GM18909 (cell line): ENCODE results near the gene ZYX.
A peak's percentile ranks its signal among the peaks of the same experiment; 100 is the strongest.

ENCODE experiments used
- ATAC-seq: cut with Tn5 transposase; IDR thresholded peaks from one replicate; pipeline ENCODE4 v1.9.1; 2021; ENCODE audit warnings: mild to moderate bottlenecking; ENCODE audit not compliant: unreplicated experiment, poor library complexity

ZYX gene

DNA sequence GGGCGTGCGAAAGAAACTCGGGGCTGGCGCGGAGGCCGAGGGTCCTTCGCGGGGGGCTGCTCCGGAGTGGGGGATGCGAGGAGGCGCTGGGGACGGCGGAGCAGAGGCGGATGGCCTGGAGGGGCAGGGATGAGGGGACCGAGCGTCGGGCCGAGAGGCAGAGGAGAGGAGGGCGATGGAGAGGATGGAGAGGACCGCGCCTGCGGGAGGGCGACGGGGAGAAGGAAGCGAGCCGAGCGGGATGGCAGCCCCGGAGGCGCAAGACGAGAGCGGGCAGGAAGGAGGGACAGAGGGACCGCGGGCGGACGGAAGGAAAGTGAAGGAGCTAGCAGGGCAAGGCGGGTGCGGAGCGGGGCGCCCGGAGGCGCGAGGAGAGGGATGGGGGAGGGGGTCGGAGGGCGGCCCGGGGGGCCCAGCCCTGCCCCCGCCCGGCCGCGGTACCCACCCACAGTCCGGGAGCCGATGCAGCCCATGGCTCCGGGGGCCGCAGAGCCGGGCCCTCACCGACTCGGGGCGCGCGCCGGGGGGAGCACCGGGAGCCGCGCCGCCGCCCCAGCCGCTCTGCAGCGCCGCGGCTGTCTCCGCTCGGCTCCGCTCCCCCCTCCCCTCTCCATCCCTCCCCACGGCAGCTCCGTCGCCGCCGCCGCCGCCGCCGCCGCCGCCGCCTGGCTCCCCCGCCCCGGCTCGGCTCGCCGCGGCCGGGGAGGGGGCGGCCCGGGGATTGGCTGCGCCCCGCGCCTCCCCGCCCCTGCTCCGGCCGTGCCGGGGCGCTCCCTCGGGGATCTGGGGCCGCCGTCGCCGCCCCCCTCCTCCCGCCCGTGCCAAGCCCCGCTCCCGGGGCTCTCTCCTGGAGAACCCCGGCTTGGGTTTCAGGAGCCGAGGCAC lies 18.8 kb upstream of the ZYX start, which contains the start of gene FAM131B:
Gene FAM131B, minus strand, starts transcription at position 583 of the 885 bp plus-strand sequence. Its CDS starts 110 bp downstream, at position 473.
- ATAC-seq: peak; percentile 42

DNA sequence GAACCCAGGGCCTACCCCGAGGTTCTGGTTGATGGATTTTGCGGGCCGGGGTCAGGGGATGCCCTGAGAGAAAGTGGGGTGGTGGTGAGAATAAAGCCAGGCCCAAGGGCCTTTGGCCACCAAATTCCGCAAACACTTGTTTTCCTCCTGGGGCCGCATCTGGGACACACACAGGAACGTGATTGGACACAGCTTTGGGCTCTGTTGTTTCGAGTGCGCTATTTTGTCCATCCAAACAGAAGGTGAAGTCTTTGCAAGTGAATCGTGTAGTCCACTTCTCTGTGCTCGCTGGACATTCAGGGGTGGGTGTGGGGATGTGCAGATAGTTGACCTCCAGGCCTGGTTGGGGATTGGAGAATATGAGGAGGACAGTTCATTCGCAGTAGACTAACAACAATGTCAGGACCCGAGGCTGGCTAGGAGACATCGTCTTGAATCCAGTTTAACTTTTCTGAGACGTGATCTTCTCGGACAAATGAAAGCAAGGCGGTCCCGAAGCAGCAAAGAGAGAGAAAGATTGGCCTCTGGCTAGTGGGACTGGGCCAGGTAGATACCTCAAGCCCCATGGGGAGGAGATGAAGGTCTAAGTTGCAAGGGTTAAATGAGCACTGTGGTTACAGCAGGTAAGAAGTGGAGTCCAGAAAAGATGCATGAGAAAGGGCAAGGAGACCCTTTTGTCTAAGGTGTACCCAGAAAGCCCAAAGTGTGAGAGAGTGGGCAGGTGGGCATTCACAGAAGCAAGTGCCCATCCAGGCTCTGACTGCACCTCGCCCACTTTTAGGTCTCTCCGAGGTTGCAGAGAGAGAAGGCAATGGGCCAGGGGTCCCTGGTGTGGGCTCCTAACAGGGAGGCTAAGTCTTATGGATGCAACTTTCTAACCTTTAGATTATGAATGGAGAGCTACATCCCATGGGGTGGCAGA lies 17.9 kb upstream of the ZYX start:
- no peak for ATAC-seq

DNA sequence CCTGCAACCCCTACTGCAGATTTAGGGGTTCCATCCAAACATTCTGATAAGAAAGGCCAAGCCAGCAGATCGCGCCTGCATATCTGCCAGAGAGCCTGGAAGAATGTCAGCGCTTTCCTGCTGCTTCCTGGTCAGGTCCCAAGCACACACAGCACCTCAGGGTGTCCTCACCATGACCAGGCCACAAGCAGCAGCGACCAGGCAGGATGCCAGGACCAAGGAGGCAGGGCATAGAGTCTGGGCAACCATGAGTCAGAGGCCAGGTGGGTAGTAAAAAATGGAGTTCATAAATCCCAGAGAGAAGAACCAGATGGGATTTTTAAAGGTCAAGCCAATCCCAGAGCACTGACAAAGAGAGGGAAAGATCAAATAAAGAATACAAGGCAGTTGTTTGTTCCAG lies 13.2 kb upstream of the ZYX start:
- ATAC-seq: no peak

DNA sequence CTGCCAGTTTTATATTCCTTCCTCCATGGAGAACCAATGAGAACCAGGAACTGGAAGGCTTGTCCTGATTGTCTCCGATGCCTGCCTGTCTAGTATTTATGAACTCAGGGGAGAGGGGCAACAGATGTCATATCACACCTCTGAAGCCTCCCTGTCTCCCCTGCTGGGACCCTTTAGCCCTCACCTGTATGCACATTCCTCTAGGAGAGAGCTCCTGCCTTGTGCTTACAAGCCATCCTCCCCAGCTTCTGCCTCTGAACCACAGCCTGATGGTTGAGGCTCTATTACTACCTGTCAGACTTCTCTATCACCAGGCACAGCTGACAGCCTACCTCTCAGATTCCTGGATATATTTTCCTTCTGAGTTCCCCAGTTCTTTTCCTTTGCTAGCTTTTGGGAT lies 12.8 kb upstream of the ZYX start:
- ATAC-seq: no peak

DNA sequence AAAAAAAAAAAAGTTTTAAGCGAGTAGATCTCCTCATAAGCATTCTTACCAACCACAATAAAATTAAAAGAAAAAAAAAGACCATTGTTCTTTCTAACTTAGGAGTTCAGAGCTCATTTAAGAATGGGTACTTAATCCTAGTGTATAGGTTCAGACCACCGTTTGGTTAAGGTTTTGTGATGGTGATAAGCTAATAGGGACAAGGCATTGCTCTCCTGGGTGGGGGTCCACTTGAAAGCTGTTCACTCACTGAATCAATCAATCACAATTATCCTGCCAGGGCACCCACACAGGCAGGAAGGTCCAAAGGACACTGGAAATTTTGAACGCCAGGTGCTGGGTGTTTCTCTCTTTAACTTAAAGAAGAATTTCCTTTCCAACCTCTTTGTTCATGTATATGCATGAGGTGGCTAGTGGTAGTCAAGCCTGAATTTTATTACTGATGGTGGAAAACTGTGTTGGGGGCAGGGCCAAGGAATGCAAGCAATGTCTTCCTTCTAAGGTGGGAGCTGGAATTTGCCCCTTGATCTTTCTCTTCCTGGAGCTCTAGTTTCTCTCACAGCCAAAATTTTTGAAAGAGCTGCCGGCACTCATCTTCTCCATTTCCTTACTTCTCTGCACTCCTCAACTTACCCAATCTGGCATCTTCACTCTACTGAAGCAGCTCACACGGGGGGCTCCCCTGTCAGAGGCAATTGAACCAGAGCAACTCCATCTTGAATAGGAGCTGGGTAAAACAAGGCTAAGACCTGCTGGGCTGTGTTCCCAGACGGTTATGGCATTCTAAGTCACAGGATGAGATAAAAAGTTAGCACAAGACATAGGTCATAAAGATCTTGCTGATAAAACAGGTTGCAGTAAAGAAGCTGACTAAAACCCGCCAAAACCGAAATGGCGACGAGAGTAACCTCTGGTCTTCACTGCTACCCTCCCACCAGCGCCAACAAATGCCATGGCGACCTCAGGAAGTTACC lies 11.2 kb upstream of the ZYX start:
- ATAC-seq: no peak

DNA sequence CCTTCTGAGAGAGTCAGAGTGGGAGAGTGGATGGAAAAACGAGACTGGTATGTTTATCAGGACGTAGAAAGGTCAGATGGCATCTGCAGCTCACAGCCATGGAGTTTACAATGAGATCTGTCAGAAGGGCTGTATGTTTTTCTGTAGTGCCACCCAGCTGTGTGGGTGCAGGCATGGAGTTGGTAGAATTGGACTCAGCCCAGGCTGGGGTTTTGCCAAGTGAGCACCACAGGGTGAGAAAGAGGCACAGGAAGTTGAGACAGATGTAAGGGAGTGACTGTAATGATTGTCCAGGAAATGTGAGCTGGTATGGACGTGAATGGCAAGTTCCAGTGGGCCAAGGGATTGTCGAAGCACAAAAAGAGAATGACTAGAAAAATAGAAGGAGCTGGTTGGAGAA lies 9.1 kb upstream of the ZYX start:
- no peak for ATAC-seq

DNA sequence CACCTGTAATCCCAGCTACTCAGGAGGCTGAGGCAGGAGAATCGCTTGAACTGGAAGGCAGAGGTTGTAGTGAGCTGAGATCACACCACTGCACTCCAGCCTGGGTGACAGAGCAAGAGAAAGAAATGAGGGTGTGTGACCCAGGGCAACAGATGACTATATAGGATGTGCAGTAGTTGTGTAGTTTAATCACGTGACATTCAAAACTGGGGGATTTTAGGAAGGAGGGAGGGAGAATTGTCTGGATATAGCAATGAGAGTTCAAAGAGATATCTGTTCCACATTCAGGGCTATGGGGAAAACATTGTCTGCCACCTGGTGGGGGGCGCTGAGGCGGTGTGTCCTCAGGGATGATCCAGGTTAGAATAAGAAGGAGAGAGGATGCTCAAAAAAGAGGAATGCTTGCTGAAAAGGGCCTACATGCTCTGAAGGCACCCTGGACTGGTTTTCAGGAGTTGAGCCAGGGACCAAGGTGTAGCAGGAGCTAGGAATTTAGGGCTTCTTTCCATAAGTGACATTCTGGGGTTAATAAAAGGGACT lies 7.8 kb upstream of the ZYX start:
- no peak for ATAC-seq

DNA sequence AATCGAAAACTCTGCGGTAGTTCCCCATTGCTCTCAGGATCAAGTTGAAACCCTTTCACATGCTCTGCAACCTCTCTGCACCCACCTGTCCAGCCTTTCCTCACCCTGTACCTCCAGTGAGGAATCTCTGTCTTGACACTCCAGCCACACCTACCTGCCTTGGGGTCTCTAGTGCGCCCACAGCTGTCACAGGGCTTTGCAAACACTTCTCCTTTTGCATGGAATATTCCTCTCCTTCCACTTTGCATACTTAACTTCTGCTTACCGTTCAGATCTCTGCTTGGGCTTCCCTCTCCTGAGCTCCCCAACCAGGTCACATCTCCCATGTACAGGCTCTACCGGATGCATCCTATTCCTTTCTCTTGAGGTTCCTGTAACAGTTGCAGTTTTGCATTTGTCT lies 6.6 kb upstream of the ZYX start:
- ATAC-seq: no peak

DNA sequence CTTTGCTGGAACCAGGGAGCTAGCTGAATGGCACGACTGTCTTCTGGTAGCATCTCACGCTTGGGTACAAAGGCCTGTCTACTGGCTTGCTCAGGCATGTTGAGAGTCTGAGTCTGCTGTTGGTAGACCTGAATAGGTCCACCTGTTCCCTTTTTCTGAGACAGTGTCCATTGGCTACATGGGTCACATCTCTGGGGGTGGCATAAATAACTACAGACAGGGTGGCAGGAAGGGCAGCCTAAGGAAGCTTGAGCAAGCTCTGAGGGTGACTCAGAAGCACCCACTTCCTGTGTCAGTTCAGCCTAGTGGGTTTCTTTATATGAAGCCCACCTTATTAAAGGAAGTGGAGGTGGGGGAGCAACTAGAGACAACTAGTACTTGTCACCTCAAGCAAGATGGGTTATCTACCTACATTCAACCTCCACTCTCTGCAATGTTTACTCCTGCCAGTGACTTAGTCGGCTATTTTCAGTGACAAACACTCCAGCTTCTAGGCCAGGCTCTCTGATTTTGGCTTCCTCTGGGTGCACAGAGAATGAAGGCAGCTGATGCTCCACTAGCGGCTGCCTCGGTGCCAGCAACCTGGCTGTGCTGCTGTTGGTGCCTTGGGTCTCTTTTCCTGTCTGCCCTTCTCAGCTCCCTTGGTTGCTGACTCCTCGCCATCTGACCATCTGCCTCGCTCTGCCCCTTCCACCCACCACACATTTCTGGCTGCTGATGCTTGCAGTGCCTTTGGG lies 5.7 kb upstream of the ZYX start:
- ATAC-seq: no peak

DNA sequence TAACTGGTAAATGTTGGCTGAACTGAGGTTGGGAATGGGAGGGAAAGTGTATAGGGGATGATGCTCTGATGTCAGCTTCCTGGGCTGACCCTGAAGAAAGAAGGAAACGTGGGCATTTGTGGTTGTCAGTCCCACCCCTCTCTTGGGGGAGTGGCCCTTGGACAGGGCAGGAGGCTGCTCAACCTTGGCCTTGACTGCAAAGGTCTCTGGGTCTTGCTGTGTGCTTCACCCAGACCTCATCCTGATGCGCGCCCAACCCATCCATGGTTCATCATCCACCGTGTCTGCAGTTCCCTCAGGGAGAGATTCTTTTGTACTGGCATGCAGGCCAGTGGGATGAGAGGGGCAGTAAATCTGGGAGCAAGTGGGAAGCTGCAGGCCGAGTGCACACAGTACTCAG lies 4.7 kb upstream of the ZYX start:
- ATAC-seq: no peak

DNA sequence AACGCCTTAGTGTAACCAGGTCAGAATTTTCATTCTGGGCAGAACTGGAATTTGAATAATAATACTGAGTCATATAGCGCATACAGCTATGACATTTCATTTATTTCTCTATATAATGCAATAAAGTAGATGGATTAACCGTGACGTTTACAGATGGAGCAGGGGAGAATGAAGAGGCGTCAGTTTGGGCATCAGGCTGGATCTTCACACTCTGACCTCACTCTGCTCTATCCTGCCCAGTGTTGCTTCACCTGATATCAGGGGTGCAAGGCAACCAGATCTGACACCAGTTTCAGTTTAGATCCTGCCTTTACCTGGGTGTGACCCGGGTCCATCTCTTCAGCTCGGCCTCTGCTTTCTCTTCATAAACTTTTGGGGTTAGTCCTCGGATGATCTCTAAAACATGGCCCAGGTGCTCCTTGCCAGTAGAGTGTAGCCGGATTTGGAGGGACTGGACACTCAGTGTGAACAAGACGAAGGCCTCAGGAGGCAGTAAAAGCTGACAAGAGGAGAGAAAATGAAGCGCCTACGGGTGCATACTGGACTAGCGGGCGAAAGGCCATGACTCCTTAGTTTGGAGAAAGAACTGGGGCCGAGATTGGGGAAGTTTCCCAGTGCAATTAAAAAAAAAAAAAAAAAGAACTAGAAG lies 1.4 kb upstream of the ZYX start:
- ATAC-seq: peak; percentile 9

DNA sequence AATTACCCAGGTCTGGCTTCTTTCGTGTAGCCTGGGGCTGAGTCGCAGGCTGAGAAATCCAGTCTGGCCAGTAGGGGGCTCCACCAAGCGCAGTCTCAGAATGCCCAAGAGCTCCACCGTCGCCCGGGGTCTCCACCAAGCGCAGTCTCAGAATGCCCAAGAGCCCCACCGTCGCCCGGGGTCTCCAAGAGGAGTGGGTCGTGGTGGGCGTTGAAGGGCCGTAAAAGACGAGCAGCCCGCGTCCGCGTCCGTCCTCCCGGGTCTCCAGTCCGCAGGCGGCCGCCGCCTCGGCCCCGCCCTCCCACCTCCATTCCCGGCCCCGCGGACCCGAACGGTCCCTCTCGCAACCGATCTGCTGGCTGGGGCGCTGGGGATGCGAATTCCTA lies 892 bp upstream of the ZYX start:
- ATAC-seq: peak; percentile 58

DNA sequence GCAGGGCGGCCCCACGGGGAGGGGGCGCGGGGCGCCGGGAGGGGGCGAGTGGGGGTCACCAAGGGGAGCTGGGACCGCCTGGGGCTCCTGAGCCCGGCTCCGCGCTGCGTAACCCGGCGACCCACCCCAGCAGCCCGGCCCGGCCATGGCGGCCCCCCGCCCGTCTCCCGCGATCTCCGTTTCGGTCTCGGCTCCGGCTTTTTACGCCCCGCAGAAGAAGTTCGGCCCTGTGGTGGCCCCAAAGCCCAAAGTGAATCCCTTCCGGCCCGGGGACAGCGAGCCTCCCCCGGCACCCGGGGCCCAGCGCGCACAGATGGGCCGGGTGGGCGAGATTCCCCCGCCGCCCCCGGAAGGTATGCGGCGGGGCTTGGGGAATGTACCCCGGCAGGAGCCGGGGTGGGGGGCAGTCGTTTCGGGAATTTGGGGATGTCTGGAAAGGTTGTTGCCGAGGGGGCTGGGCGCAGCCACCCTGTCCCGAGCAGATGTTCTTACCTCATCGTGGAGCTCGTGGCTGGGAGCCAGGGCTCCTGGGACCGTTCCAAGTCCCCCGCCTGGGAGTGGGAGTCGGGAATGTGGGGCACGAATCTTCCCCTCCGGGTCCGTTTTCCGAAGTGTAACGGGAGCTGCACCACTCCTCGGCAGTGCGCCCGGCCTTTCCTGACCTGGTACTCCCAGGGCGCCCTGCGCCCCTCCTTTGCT lies 431 bp downstream of the ZYX start:
- ATAC-seq: peak; percentile 16

DNA sequence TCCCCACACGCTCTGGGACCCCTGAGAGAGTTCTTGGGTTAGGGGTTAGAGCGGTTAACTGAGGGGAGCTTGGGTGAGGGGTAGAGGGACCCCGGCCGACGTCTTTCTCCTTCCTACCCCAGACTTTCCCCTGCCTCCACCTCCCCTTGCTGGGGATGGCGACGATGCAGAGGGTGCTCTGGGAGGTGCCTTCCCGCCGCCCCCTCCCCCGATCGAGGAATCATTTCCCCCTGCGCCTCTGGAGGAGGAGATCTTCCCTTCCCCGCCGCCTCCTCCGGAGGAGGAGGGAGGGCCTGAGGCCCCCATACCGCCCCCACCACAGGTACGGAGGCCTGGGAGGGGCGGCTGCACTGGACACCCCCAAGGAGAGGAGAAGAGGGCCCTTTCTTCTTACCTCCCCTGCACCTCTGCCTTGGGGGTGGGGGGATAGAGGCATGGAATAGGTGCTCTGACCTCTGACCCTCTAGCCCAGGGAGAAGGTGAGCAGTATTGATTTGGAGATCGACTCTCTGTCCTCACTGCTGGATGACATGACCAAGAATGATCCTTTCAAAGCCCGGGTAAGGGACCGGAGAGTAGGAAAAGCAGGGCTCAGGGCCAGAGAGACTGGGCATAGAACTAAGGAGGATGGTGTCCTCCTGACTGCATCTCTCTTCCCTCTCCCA lies 1.1 kb downstream of the ZYX start:
- no peak for ATAC-seq

DNA sequence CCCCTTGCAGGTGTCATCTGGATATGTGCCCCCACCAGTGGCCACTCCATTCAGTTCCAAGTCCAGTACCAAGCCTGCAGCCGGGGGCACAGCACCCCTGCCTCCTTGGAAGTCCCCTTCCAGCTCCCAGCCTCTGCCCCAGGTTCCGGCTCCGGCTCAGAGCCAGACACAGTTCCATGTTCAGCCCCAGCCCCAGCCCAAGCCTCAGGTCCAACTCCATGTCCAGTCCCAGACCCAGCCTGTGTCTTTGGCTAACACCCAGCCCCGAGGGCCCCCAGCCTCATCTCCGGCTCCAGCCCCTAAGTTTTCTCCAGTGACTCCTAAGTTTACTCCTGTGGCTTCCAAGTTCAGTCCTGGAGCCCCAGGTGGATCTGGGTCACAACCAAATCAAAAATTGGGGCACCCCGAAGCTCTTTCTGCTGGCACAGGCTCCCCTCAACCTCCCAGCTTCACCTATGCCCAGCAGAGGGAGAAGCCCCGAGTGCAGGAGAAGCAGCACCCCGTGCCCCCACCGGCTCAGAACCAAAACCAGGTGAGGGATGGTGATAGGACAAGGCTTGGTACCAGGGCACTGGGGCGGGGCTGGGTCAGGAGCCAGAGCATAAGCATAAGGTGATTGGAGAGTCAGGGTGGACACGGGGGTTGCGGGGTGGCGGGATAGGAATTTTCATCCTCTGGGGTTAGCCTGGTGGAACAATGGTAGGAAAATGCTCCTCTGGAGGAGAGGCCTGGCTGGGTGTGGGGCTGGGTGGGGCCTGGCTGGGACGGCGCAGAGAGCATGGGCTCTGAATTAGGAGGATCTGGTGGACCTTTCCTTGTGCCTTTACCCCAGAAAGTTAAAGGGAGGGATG lies 1.9 kb downstream of the ZYX start:
- no peak for ATAC-seq

DNA sequence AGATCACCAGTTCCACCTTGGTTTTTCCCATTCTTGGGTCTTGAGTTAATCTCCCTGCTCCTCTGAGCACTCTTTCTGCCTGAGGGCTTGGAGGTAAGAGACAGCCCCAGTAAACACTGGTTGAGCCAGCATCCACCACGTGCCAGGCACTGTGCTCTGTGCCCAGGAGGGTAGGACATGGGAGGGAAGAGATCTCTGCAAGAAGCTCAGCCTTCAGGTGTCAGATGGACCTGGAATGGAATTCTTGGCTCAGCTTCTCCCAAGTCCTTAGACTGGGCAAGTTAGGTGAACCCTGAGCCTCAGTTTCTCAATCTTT lies 2.5 kb downstream of the ZYX start:
- ATAC-seq: no peak

DNA sequence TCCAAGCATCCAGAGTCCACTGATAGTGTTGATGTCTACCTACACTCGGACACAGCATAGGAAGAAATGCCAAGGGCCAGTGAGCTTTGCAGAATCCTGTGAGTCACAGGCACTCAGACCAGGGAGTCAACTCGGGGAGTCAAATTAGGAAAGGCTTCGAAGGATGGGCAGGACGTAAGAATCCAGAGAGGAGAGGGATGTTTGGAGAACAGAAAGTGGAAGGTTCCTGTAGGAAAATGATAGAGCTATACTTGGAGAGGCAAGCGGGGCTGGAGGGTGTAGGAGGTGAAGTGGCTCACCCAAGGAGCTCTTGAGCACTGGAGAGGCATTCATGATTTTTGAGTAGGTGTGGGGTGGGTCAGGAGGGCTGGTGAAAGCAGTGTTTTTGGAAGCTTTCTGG lies 3.0 kb downstream of the ZYX start:
- no peak for ATAC-seq
